NCI-H446 (cell line): ENCODE measurements around the gene ATP8A2.

Experiments used
- DNase-seq, 2 experiments: peaks; one replicate each; lab custom pipeline; 2025; lab: John Stamatoyannopoulos, UW

Gene ATP8A2

DNA sequence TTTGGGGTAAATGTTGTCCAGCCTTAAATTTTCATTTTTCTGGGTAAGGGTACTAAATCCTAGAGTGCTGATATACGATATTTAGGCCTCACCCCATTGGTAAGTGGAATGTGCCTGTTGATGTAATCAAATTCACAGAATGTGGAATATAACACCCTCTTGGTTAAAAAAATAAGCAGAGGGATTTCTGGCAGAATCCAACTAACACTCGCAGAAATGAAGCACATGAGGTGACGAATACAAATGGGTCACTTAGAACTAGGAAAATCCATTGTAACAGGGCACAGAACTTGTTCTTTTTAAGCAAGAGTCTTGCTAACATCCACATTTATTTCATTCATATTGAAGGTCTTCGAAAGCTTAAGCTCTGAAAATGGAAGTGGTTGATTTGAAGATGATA lies 359.8 kb downstream of the ATP8A2 start:
- no peak for DNase-seq

DNA sequence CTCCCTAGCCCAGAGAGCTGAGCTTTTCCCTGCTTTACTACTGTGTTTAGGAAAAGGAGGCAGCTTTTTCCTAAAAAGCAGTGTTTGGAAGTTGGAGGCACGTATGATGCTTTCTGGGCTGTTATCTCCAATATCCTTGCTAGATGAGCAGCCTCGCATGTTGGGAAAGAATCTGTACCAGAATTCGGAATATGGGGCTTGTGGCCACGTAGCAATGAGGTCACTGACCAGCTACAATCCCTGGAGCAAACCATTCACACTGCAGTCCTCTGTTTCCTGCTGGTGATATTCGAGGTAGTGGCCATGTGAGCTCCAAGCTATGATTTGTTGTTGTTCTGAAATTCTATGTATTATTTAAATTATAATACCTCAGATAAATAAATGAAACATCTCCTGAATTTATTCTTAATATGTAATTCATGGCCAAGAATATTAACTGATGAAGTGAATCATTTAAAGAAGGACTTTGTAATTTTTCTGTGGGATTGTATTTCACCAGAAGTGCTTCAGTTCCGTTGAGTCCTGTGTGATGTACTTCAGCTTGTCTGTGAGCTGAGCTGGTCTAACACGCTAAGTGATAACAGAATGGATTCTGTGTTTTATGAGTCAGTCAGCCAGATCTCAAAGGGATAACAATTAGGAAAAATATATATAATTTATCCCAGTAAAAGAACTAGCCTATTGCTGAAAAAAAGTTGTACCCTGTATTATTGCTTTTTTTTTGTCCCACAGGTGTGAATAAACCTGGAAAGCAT lies 360.5 kb downstream of the ATP8A2 start:
- DNase-seq, result no peak

DNA sequence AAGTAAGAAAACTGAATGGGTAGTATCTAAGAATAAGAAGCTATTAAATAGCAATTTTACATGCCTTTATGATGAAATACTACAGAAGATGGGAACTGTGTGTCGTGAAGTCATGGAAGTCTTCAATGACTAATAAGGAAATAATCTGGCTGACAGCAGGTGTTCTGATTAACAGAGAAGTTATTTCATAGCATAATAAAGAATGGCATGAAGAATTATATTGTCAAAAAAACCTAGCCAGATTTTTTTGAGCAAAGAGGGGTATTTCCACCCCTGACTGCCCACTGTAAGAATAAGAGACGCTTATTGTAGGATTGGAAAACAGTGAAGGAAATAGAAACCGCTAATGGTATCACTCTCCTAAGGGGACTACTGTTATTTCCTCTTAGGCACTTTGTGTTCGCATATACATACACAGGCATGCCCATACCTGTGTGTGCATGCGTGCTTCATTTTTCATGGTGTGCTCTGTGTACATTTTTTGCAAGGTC lies 361.3 kb downstream of the ATP8A2 start:
- DNase-seq, result no peak

GRCh38 chr13:25733696-25734435 lies 362.1 kb downstream of the ATP8A2 start:
- no peak for DNase-seq

DNA sequence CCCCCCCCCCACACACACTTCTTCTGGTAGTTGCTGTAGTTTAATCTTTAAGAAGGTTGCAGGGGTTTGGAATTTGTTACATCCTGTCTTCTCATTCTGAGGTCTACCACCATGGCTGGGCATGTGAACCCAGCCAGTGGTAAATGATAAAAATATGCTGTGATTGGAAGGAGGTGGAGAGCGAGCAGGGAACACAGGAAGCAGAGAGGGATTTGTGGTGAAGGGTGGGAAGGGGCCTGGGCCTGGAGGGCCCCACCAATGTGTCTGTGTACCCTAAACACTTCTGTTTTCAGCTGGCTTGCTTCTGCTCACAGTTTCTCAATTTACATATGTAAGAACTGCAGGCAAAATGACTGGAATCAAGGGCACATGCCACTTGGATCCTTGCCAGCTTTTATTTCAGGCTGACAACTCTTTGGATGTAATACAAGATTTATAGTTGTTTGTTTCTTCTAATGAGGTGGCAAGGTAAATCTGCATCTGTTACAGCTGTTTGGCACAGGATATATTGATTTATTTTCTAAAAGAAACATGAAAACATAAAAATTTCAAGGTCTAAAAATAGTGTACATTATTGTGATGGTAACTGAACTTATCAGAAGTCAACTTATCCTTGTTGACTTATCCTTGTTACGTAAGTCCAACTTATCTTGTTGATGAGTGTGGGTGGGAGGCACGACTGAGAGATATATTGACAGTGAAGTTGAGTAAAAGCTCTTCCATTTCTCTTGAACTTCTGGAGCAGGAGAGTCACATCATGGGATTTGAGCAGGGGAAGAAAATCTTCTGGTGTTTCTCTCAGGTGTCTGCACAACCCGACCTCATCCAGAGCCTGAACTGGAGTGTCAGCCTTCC lies 366.8 kb downstream of the ATP8A2 start:
- no peak for DNase-seq

DNA sequence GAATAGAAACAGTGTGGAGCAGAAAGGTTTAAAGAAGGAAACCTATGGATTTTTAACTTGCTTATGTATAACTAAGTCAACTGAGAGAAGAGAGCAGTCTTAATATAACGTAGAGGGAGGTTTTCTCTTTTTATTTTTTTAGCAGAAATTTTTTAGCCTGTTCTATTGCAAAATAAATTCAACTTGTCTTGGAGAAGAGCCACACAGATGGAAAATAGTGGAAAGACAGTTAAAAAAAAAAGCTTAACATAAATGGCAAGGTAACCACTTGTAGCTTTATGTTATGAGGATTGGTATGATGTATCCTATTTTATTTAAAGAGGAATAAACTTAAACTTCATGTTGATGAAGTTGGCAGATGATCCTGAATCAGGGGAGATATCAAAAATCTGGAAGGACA lies 367.6 kb downstream of the ATP8A2 start:
- DNase-seq, result no peak

DNA sequence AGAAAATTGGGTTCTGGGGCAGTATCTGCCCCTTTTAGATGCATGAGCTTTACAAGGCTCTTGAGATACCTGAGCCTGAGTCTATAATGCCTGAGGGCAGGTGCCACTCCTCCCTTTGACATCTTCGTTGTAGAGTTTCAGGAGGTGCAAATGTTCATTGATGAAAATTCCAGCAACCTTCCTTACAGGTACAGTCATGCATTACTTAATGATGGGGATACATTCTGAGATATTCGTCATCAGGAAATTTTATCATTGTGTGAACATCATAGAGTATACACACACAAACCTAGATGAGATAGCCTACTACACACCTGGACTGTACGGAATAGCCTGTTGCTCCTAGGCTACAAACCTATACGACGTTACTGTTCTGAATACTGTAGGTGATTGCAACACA lies 370.0 kb downstream of the ATP8A2 start:
- DNase-seq, result no peak

DNA sequence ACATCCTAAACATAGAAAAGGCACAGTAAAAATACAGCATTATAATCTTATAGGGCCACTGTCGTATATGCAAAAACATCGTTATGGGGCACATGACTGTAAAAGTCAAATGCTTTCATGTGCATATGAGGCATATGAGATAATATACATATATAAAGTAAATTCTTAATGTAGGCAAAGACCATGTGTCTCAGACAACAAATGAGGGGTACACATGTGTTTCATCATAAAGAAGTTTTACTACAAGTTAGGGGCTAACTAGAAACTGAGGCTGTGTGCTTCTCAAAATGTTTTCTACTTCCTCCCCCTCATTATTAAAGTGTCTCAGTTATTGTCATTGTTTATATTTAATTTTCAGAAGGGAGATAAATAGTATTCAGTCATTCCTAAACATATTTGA lies 370.4 kb downstream of the ATP8A2 start:
- DNase-seq, result no peak

GRCh38 chr13:25743421-25743820 lies 371.6 kb downstream of the ATP8A2 start:
- no peak for DNase-seq

GRCh38 chr13:25744178-25744577 lies 372.4 kb downstream of the ATP8A2 start:
- no peak for DNase-seq

DNA sequence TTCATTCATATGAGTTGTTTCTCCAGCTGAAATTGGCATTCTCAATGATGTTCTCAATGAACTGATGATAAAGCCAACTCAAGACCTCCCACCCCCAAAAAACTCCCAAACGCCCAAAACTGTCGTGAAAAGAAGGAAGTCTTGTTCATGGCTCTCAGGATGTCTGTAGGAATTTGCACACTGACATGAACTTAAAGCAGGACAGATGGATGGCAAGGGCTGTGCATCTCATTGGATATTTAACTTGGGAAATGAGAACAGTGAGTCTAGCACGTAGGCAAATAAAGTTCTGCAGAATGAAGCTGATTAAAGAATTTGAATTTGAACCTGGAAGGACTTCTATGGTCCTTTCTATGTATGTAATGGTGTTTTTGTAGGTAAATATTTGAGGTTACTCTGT lies 374.4 kb downstream of the ATP8A2 start:
- no peak for DNase-seq

DNA sequence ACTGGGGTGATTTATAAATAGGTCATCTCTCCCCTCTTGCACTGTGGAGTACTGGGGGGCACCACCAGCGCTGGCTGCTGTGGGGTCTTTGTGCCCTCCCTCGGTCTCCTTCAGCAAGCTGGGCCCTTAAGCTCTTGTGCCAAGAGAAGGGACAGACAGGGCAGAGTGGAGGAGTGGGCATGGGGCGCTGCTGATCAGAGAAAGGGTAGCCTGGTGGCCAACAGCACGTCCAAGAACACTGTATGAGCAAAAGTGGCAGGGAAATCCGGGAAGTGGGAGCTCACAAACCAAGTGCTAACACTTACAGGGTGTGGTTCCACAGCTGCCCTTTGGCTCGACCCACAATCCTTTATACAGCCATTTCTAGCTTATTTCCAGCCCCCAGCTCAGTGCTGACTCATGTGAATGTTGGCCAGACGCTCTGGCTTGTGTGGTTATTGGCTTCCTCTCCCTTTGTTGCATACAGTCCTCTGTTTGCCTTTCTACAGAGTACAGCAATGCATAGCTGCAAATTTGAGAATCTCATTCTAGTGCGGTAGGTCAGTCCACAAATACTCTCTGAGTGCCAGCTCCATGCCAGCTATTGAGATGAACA lies 381.3 kb downstream of the ATP8A2 start:
- no peak for DNase-seq

GRCh38 chr13:25753976-25754375 lies 382.2 kb downstream of the ATP8A2 start:
- DNase-seq, result no peak

DNA sequence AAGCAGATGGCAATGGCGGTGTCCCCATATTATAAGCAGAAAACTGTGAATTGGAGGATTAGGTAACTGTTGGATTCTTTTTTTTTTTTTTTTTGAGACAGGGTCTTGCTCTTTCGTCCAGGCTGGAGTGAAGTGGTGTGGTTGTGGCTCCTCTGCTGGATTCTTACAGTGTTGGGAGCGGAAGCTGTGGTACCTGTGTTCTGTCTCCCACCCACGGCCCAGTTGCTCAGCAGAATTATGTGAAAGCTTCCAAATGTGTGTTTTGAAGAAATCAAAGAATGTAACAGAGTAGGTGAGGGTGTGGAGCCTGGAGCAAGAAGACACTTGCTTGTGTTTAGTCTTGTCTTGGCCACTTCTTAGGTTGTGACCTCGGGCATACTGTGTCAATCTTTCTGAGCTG lies 384.5 kb downstream of the ATP8A2 start:
- DNase-seq, result no peak

DNA sequence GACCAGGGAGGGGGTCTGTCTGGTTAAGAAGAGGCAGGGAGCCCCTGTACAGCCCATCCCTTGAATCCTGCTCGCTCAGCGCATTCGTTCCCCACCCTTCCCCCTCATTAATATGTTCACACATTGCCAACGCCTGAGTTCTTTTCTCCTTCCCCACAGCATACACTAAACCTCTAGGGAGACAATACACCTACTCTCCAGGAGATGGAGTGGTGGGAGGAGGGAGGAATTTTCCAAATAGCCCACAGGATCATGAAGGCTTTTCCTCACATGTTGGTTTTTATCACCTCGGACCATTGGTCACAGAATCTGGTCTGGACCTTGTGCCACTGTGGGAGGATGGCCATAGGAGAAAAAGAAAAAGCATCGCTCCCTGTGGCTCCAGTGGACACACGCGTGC lies 385.1 kb downstream of the ATP8A2 start:
- no peak for DNase-seq

- no peak for DNase-seq
These were observed 389.3 kb downstream of the ATP8A2 start for GRCh38 chr13:25761041-25761440.

GRCh38 chr13:25762281-25762680 lies 390.5 kb downstream of the ATP8A2 start:
- no peak for DNase-seq

DNA sequence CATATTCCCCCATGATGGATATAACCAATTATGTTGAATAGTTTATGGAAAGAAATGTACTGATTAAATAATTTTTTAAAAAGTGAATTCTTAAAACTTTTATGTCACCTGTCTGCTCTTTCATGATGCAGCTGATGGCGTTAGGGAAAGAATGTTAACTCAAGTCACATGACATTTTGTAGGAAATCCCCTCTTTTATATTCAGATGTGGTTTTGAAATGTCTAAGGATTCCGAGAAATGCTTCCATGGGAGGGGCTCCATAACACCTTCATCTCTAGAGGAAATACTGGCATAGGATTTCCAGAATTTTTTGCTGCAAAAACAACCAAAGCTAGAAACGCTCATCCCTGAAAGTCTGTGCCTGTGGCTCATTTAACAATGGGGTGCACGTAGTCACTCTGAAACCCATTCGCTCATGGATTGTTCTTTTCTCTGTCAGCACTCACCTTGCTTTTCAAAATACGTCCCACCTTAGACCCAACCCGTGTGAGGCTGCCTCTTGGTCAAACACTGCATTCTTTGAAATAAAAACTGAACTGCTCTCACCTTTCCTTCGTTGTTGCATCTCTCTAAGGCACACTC lies 391.1 kb downstream of the ATP8A2 start:
- DNase-seq, result no peak

- DNase-seq, result no peak
These were observed 392.6 kb downstream of the ATP8A2 start for GRCh38 chr13:25764378-25764777.

GRCh38 chr13:25765266-25765665 lies 393.5 kb downstream of the ATP8A2 start:
- DNase-seq, result no peak

DNA sequence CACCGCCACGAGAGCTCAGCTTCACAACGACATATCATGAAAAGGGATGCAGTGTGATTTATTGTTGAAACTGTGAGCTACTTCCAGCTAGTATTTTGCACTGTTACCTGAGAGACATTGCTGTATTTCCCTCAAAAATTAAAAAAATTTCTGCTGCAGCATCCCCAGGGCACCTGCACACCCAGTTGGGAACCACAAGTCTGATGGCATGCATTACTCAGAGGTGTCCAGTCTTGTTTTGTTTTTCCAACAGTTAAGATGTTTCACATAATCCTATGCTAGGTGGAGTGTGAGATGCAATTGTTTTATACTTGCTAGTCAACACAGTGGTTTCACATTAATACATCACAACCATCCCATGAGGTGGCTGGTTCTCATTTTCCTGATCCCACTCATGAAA lies 394.8 kb downstream of the ATP8A2 start:
- no peak for DNase-seq

GRCh38 chr13:25766991-25767390 lies 395.2 kb downstream of the ATP8A2 start:
- no peak for DNase-seq
